ENCODE results near the gene SVOP. TPM values are rescaled to one million over a fixed set of nuclear protein-coding genes. Genes with fewer than 3 reads are reported as not detected.

The SVOP gene
- total RNA-seq, 2 experiments from 2014 or later: not detected

DNA sequence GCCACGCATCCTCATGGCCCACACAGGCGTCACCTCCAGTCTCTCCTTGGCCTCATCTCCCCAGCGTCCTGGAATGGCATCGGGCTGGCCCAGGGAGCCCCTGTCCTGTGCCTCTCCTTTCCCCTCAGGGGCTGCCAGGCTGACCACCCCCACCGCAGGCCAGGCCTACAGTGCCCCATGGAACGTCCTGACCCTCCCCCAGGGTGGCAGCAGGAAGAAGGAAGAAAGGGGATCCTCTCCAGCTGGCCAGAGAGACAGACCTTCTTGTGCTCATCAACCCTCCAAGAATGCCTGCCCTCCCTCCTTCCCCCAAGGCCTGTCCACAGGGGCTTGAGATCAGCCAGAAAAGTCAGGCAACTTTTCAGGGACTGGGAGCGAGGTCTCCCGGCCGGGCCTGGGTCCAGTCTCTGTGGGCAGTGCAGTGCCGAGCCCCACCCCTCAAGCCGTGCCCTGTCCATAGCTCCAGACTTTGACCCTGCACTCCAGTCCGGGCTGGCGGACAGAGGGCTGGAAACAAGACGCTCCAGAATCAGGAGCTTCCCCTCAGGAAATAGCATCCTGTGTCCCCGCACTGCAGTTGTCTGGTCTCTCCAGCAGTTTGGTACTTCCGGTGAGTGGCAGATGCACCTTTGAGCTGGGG, 141.1 kb downstream of the SVOP start, which contains the start of gene DAO:
Gene DAO (plus strand): TSS at position 478 of the 640 bp plus-strand sequence. CDS start 4,915 bp downstream, outside the sequence.
- Histone ChIP-seq H3K4me1 (ENCODE audit: insufficient read depth, low read length) (no peaks in the 10 kb centered on the region), H3K4me3 (ENCODE audit: low read length) (no peak within 1 kb of the TSS), H3K27me3 (ENCODE audit: control insufficient read depth in 1 of 2, insufficient read depth in 2 of 2, low read length in 2 of 2) (no peaks in the 10 kb centered on the region), H3K36me3 (ENCODE audit: insufficient read depth, low read length) (no peaks in the 10 kb centered on the region), H3K27ac (ENCODE audit: low read depth in 1 of 2, low read length in 2 of 2) (no peak within 1 kb of the TSS), H3K9me3 (ENCODE audit: control insufficient read depth in 1 of 2, insufficient read depth in 1 of 2, low read length in 2 of 2) (no peaks in the 10 kb centered on the region)
- Mint-ChIP-seq H3K4me1 (ENCODE audit: low read depth) (no peaks in the 10 kb centered on the region), H3K27me3 (no peaks in the 10 kb centered on the region), H3K36me3 (ENCODE audit: low read depth) (no peaks in the 10 kb centered on the region), H3K9me3 (no peaks in the 10 kb centered on the region), H3K27ac (no peak within 1 kb of the TSS), H3K4me3 (no peak within 1 kb of the TSS)
- POLR2A ChIA-PET: no interaction called here
- TF ChIP-seq, protein P1, sequence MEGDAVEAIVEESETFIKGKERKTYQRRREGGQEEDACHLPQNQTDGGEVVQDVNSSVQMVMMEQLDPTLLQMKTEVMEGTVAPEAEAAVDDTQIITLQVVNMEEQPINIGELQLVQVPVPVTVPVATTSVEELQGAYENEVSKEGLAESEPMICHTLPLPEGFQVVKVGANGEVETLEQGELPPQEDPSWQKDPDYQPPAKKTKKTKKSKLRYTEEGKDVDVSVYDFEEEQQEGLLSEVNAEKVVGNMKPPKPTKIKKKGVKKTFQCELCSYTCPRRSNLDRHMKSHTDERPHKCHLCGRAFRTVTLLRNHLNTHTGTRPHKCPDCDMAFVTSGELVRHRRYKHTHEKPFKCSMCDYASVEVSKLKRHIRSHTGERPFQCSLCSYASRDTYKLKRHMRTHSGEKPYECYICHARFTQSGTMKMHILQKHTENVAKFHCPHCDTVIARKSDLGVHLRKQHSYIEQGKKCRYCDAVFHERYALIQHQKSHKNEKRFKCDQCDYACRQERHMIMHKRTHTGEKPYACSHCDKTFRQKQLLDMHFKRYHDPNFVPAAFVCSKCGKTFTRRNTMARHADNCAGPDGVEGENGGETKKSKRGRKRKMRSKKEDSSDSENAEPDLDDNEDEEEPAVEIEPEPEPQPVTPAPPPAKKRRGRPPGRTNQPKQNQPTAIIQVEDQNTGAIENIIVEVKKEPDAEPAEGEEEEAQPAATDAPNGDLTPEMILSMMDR (IDR thresholded peaks at IDR 0.05): no peak
- intact Hi-C loops (cut with DNase I, micrococcal nuclease): loop anchor here (10.0 kb wide), 1 partner anchor 505 kb away; no protein-coding TSS in a partner anchor
- ATAC-seq (ENCODE audit: poor library complexity): no peak
- DNase-seq: no peak
- CTCF ChIA-PET: no interaction called here

DNA sequence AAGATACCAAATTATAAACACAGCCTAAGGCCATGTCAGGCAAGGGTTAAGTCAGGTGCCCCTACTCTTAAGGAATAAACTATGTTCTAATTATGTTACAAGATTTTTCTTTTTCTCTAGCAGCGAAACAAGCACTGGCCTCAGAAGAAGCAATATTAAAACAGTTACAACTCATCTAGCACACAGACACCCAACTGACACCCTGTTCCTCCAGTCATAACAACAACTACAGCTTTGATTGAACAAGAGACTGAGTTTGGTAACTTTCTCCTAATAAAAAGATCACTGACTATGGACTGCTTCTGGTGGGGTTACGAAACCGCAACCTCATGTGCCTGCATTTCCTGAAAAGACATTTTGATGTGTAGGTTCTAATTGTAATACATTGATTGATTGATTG, 144.3 kb downstream of the SVOP start:
- intact Hi-C loops (cut with DNase I, micrococcal nuclease): no loop called here

GRCh38 chr12:108875682-108876361, 145.0 kb downstream of the SVOP start:
- intact Hi-C loops (cut with DNase I, micrococcal nuclease): no loop called here
- no peaks in the 10 kb centered on the region for H3K9me3 ChIP-seq (ENCODE audit: control insufficient read depth in 1 of 2, insufficient read depth in 1 of 2, low read length in 2 of 2)

More for the DNA sequence above, 144.3 kb downstream of the SVOP start:
- Histone ChIP-seq H3K27ac (ENCODE audit: low read depth in 1 of 2, low read length in 2 of 2) (no peak overlapping the region), H3K27me3 (ENCODE audit: control insufficient read depth in 1 of 2, insufficient read depth in 2 of 2, low read length in 2 of 2) (no peaks in the 10 kb centered on the region), H3K4me3 (ENCODE audit: low read length) (no peak overlapping the region), H3K4me1 (ENCODE audit: insufficient read depth, low read length) (no peaks in the 10 kb centered on the region), H3K36me3 (ENCODE audit: insufficient read depth, low read length) (no peaks in the 10 kb centered on the region), H3K9me3 (ENCODE audit: control insufficient read depth in 1 of 2, insufficient read depth in 1 of 2, low read length in 2 of 2) (no peaks in the 10 kb centered on the region)
- CTCF ChIA-PET: no interaction called here
- POLR2A ChIA-PET: no interaction called here
- Mint-ChIP-seq H3K9me3 (no peaks in the 10 kb centered on the region), H3K27me3 (no peaks in the 10 kb centered on the region), H3K36me3 (ENCODE audit: low read depth) (no peaks in the 10 kb centered on the region), H3K4me3 (no peak overlapping the region), H3K4me1 (ENCODE audit: low read depth) (no peaks in the 10 kb centered on the region), H3K27ac (no peak overlapping the region)
- ATAC-seq (ENCODE audit: poor library complexity) (no peak), DNase-seq (no peak)
- TF ChIP-seq, protein P1 (IDR thresholded peaks at IDR 0.05): no peak

More at GRCh38 chr12:108875682-108876361, 145.0 kb downstream of the SVOP start:
- no peak for ATAC-seq (ENCODE audit: poor library complexity)
- H3K4me1 ChIP-seq (ENCODE audit: insufficient read depth, low read length): no peaks in the 10 kb centered on the region
- no peak overlapping the region for H3K4me3 ChIP-seq (ENCODE audit: low read length)
- no peak overlapping the region for H3K27ac ChIP-seq (ENCODE audit: low read depth in 1 of 2, low read length in 2 of 2)
- TF ChIP-seq, protein P1 (IDR thresholded peaks at IDR 0.05): no peak
- no peaks in the 10 kb centered on the region for H3K27me3 ChIP-seq (ENCODE audit: control insufficient read depth in 1 of 2, insufficient read depth in 2 of 2, low read length in 2 of 2)
- no peaks in the 10 kb centered on the region for H3K36me3 Mint-ChIP-seq (ENCODE audit: low read depth)
- H3K9me3 Mint-ChIP-seq: no peaks in the 10 kb centered on the region
- H3K4me1 Mint-ChIP-seq (ENCODE audit: low read depth): no peaks in the 10 kb centered on the region
- ChIA-PET CTCF (no interaction called here), POLR2A (no interaction called here)
- H3K4me3 Mint-ChIP-seq: no peak overlapping the region
- no peak for DNase-seq
- H3K27ac Mint-ChIP-seq: no peak overlapping the region
- no peaks in the 10 kb centered on the region for H3K36me3 ChIP-seq (ENCODE audit: insufficient read depth, low read length)
- H3K27me3 Mint-ChIP-seq: no peaks in the 10 kb centered on the region
